GM18508 (cell line): ENCODE data around the gene CHD9NB.

Source experiments
- ATAC-seq: cut with Tn5 transposase; IDR thresholded peaks from one replicate; pipeline ENCODE4 v1.9.1; 2021; ENCODE audit warnings: moderate number of reproducible peaks; ENCODE audit not compliant: insufficient read depth, unreplicated experiment

The CHD9NB gene

GRCh38 chr16:53052519-53053501, at the start of gene CHD9NB:
TSS of gene CHD9NB (minus strand) at chr16:53052897. CDS start at chr16:53044158, 8,739 bp downstream.
- no peak for ATAC-seq

GRCh38 chr16:53100889-53101288, 48.2 kb upstream of the CHD9NB start:
- ATAC-seq, result no peak

- ATAC-seq, result no peak
Measured at GRCh38 chr16:53100131-53100748, 47.5 kb upstream of the CHD9NB start.

- ATAC-seq, result peak; percentile 35
Measured at GRCh38 chr16:53099318-53100130, 46.8 kb upstream of the CHD9NB start.

- peak; percentile 49 for ATAC-seq
Measured at GRCh38 chr16:53098526-53099317, 46.0 kb upstream of the CHD9NB start.

DNA sequence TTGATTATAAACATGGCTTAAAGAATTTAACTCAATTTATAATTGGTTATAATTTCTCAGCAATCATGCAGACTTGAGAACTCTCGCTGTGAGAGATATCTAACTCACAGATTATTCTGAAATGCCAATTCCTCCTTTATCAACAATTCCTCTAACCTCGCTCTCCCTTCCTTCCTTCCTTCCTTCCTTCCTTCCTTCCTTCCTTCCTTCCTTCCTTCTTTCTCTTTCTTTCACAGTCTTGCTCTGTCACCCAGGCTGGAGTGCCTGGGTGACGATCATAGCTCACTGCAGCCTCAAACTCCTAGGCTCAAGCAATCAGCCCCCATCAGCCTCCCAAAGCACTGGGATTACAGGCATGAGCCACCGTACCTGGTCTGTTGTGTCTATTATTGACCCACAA, 44.5 kb upstream of the CHD9NB start:
- ATAC-seq, result no peak

GRCh38 chr16:53094013-53094630, 41.4 kb upstream of the CHD9NB start:
- ATAC-seq, result peak; percentile 39

DNA sequence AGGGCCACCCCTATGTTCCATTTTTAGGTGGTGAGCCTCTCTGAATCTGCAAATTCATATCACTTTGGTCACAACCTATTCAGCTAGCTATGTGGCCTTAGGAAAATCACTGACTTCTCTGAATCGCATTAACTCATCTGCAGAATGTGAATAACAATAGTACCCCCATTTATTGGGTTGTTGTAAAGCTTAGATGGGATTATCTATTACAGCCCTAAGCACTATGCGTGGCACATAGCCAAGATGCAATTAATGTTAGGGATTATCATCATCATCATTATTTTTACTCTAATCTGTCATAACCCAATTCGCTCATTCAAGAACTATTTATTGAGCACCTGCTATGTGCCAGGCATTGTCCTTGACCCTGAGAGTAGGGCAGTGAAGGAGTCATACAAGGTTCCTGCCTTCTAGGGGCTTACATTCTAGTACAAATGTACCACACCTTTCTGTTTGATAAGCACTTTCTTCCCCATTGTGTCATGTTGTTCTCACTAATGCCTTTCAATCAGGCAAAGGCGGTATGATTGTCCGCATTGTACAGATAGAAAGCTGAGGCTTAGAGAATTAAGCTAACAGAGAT, 40.6 kb upstream of the CHD9NB start:
- no peak for ATAC-seq

- ATAC-seq, result no peak
Measured at GRCh38 chr16:53092284-53092683, 39.6 kb upstream of the CHD9NB start.

GRCh38 chr16:53091466-53092211, 38.9 kb upstream of the CHD9NB start:
- ATAC-seq, result peak; percentile 53

- no peak for ATAC-seq
Measured at GRCh38 chr16:53090591-53091411, 38.1 kb upstream of the CHD9NB start.

DNA sequence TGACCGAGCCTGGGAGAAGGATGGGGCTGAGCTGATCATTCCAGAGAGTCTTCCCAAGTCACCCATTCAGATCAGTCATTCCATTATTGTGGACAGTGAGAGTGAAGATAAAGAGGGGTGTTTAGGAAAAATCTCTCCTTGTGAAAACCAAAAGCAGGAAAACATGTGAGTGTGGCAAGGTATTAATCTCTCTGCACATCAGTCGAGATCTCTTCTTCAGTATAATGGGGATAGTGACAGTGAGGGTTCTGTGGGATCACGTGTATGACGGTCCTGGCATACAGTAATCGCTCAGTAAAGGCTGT, 37.5 kb upstream of the CHD9NB start:
- ATAC-seq, result no peak

DNA sequence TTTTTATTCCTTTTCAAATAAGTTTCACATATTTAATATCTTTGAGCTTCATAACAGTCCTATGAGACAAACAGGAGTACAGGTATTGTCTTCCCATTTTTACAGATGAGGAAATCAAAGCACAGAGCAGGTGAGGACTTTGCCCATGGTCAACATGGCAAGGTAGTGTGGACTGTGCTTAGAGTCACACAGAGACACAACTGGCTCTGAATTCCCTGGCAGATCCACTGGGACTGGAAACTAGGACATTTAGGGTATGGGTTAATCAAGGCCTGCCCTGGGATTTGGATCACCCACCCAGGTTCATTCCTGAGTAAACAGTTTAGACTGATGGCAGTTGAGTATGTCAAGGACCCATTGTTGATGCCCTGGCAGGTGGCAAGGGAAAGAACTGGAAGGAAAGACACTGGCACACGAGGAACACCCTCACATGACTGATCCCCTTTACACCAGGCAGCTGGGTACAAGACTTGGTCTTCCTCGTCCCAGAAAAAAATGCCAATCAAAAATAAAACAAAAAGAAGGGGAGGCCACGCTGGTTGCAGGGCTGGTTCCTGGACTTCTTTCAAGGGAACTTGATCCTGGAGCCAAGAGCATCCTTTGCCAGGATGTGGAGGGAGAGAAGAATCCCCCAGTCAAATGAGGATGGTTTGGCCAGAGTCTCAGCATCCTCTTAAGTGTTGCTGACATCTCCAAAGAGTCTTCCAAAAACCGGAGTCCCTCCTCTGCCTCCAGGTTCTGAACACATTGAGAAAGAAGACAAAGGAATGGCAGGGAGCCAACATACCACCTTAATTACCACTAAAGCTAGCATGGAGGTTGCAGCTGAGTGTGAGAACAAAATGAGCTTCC, 37.0 kb upstream of the CHD9NB start:
- ATAC-seq, result no peak

- no peak for ATAC-seq
Measured at GRCh38 chr16:53087101-53087500, 34.4 kb upstream of the CHD9NB start.

GRCh38 chr16:53085931-53086421, 33.3 kb upstream of the CHD9NB start:
- ATAC-seq, result no peak

DNA sequence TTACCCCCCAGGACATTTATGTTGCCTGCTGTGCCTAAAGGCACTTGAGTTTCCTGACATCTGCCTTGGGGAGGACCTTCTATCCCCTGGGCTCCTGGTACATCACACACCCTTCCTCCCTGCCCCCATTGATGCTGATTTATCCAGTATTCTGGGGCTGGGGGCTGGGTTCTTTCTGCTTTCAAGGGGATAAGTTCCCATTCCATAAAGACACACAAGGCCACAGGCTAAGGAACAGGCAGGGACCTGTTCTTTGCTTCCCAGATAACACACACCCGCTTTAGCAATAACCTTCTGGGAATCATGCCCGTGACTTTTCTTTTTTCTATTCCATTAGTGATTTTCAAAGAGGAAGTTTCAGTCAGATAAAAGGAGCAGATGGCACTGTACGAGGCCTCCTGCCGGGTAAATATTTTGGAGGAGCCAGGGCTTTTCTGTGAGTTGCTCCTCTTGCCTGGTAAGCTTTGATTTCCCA, 32.7 kb upstream of the CHD9NB start:
- no peak for ATAC-seq
